ENCODE results near the gene SRSF5. TPM values are rescaled to one million over a fixed set of nuclear protein-coding genes. Genes with fewer than 3 reads are reported as not detected.

Gene SRSF5
- total and polyA plus RNA-seq, 2 of the 8 experiments (the other 6 are each of a cell fraction or from before 2014, with no cell fraction given): 101 to 238 TPM

DNA sequence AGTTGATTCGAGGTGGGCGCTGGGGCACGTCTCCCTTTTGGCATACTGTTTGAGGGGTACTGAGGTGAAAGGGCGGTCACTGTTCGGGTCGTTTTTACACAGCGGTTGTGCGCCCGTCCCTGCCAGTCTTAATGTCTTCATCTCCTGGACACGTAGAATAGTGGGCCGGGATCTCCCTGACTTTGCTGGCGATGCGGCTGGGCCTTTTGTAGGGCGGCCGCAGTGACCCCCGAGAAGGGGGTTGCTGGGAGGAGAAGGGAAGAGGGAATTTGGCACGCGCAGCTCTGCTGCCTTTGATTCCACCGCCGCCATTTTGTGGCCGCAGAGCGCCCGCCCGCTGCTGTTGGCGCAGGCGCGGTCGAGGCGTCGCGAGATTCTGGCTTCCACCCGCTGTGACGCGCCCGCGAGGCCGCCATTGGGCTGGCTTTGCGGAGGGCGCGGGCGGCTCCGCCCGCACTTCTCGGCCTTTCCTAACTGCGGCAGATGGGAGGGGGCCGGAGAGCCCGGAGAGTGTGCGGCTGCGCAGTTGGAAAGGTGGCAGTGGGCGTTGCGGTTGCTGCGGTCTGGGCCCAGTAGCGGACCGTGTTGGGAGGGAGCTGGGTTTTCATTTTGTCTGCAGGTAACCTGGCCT is 542 bp downstream of the SRSF5 start (continued):
- TF ChIP-seq HDAC2 (IDR thresholded peaks at IDR 0.05; ENCODE audit: borderline replicate concordance in 1 of 2, low read depth in 2 of 2, low read length in 2 of 2) (no peak), KDM5A (IDR thresholded peaks at IDR 0.05; ENCODE audit: low read length) (peak; percentile 63), CTBP2 (IDR thresholded peaks at IDR 0.05; ENCODE audit: borderline replicate concordance, insufficient read depth, insufficient read length, low read length) (no peak), SAP30 (IDR thresholded peaks at IDR 0.05; ENCODE audit: insufficient read depth, insufficient replicate concordance, low read length) (no peak), ASH2L (IDR thresholded peaks at IDR 0.05; ENCODE audit: low read length) (peak; percentile 59), CBX8 (IDR thresholded peaks at IDR 0.05; ENCODE audit: borderline replicate concordance, low read depth, low read length) (no peak), TAF7 (optimal IDR thresholded peaks at IDR 0.05; ENCODE audit: borderline replicate concordance, low read depth, low read length) (peak; percentile 91), KDM1A (IDR thresholded peaks at IDR 0.05; ENCODE audit: borderline replicate concordance, low read length) (no peak), RXRA (IDR thresholded peaks at IDR 0.05; ENCODE audit: insufficient read depth, low read depth, low read length) (no peak), SP1 (IDR thresholded peaks at IDR 0.05; ENCODE audit: low read depth, low read length) (no peak), EZH2 (IDR thresholded peaks at IDR 0.05; ENCODE audit: low read depth, low read length, severe bottlenecking) (no peak), GABPA (IDR thresholded peaks at IDR 0.05; ENCODE audit: borderline replicate concordance, insufficient read depth, low read length) (no peak), RNF2 (IDR thresholded peaks at IDR 0.05; ENCODE audit: borderline replicate concordance, low read depth, low read length, missing control alignments, poor library complexity, severe bottlenecking) (no peak), ZNF274 (IDR thresholded peaks at IDR 0.05; ENCODE audit: borderline replicate concordance, extremely low read depth, low read length) (no peak)
- TF ChIP-seq, protein P1, sequence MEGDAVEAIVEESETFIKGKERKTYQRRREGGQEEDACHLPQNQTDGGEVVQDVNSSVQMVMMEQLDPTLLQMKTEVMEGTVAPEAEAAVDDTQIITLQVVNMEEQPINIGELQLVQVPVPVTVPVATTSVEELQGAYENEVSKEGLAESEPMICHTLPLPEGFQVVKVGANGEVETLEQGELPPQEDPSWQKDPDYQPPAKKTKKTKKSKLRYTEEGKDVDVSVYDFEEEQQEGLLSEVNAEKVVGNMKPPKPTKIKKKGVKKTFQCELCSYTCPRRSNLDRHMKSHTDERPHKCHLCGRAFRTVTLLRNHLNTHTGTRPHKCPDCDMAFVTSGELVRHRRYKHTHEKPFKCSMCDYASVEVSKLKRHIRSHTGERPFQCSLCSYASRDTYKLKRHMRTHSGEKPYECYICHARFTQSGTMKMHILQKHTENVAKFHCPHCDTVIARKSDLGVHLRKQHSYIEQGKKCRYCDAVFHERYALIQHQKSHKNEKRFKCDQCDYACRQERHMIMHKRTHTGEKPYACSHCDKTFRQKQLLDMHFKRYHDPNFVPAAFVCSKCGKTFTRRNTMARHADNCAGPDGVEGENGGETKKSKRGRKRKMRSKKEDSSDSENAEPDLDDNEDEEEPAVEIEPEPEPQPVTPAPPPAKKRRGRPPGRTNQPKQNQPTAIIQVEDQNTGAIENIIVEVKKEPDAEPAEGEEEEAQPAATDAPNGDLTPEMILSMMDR (IDR thresholded peaks at IDR 0.05; ENCODE audit: control extremely low read depth in 1 of 3, insufficient read depth in 1 of 3, low read depth in 1 of 3, low read length in 3 of 3): no peak

Data from H1 (cell line).